Mucosa of descending colon (tissue), 3 donors: ENCODE measurements around the gene PAPPA2. TPM values are rescaled to one million over a fixed set of nuclear protein-coding genes. Genes with fewer than 3 reads are reported as not detected.

ENCODE experiments used
- ATAC-seq: fragments of 200-7000 bp; cut with Tn5 transposase; one replicate; pipeline ENCODE4 v1.9.1; 2020; ENCODE audit warnings: mild to moderate bottlenecking, moderate library complexity
- DNase-seq, 3 donors: peaks; one replicate each; pipeline ENCODE4 v3.0.0-alpha.2; 2020
- H3K36me3 ChIP-seq: fragments of 200-600 bp; one replicate; pipeline ENCODE4 v1.8.0; 2021; ENCODE audit warnings: low read depth, mild to moderate bottlenecking
- H3K4me1 ChIP-seq: fragments of 200-600 bp; one replicate; pipeline ENCODE4 v1.8.0; 2021; ENCODE audit warnings: low read depth, mild to moderate bottlenecking
- H3K4me3 ChIP-seq: fragments of 200-600 bp; one replicate; pipeline ENCODE4 v1.8.0; 2021; ENCODE audit warnings: mild to moderate bottlenecking
- H3K9me3 ChIP-seq: fragments of 200-600 bp; one replicate; pipeline ENCODE4 v1.8.0; 2021; ENCODE audit warnings: mild to moderate bottlenecking
- CTCF ChIP-seq: fragments of 200-600 bp; IDR thresholded peaks from one replicate; pipeline ENCODE4 v1.8.0; 2022; ENCODE audit warnings: antibody characterized with exemption, mild to moderate bottlenecking
- intact Hi-C, 2 donors: fragments of 100-400 bp; cut with DNase I in 1 of 2; cut with micrococcal nuclease in 1 of 2; formaldehyde crosslinking; loops; one replicate each; pipeline versions ENCODE4 v1.11.0 to v1.11.1; 2022; cut with DNase I, micrococcal nuclease
- total RNA-seq, 3 donors: library from RNA; stranded (reverse); fragmentation: NEBNext Ultra II Directional in 2 of 3; extraction: Animal tissue kit (Norgen Biotek cat#: 25700) in 2 of 3; gene quantifications; one replicate each; pipeline versions ENCODE4 v1.2.1 to v1.2.4, GENCODE V29; 2021 to 2023
- donor health status: DM: no; HTN: no; CAD: no; lungs with moderate emphysema.
- donor health status: DM: no; HTN: no; CAD: no.
- donor health status: DM: no; HTN: yes; CAD: no.

The PAPPA2 gene
- total RNA-seq, 3 donors from 2014 or later, result 1.0 to 5.1 (median 1.1) TPM

GRCh38 chr1:176774224-176774623 lies 311.2 kb downstream of the PAPPA2 start:
- ATAC-seq, result no peak
- intact Hi-C loops, result no loop called here
- Histone ChIP-seq H3K4me1 (no peaks in the 10 kb centered on the region), H3K4me3 (no peak overlapping the region), H3K9me3 (no peaks in the 10 kb centered on the region), H3K36me3 (no peaks in the 10 kb centered on the region)
- DNase-seq, result no peak
- TF ChIP-seq CTCF, result no peak

GRCh38 chr1:176775378-176775777 lies 312.4 kb downstream of the PAPPA2 start:
- no peaks in the 10 kb centered on the region for H3K9me3 ChIP-seq
- no peak for TF ChIP-seq CTCF
- H3K4me1 ChIP-seq, result no peaks in the 10 kb centered on the region
- intact Hi-C loops, result no loop called here
- H3K36me3 ChIP-seq, result no peaks in the 10 kb centered on the region
- DNase-seq (no peak), ATAC-seq (no peak)
- no peak overlapping the region for H3K4me3 ChIP-seq

- DNase-seq, result no peak
- Histone ChIP-seq H3K4me1 (no peaks in the 10 kb centered on the region), H3K36me3 (no peaks in the 10 kb centered on the region), H3K9me3 (no peaks in the 10 kb centered on the region), H3K4me3 (no peak overlapping the region)
- no peak for ATAC-seq
- intact Hi-C loops, result no loop called here
- TF ChIP-seq CTCF, result no peak
Observed at GRCh38 chr1:176775996-176776395, 313.0 kb downstream of the PAPPA2 start.

- Histone ChIP-seq H3K36me3 (no peaks in the 10 kb centered on the region), H3K9me3 (no peaks in the 10 kb centered on the region), H3K4me3 (no peak overlapping the region), H3K4me1 (no peaks in the 10 kb centered on the region)
- ATAC-seq (no peak), DNase-seq (no peak)
- intact Hi-C loops, result no loop called here
- no peak for TF ChIP-seq CTCF
Observed at GRCh38 chr1:176778056-176778455, 315.1 kb downstream of the PAPPA2 start.

- no peak for ATAC-seq
- H3K4me3 ChIP-seq, result no peak overlapping the region
- intact Hi-C loops, result no loop called here
- no peak for DNase-seq
- no peaks in the 10 kb centered on the region for H3K9me3 ChIP-seq
- no peaks in the 10 kb centered on the region for H3K36me3 ChIP-seq
- TF ChIP-seq CTCF, result no peak
- no peaks in the 10 kb centered on the region for H3K4me1 ChIP-seq
Observed at GRCh38 chr1:176779992-176780328, 317.0 kb downstream of the PAPPA2 start.

- Histone ChIP-seq H3K4me3 (no peak overlapping the region), H3K9me3 (no peaks in the 10 kb centered on the region), H3K4me1 (no peaks in the 10 kb centered on the region), H3K36me3 (no peaks in the 10 kb centered on the region)
- intact Hi-C loops, result no loop called here
- TF ChIP-seq CTCF, result no peak
- no peak for ATAC-seq
- no peak for DNase-seq
Observed at GRCh38 chr1:176783309-176783708, 320.3 kb downstream of the PAPPA2 start.
